KMS-11 (cell line): ENCODE results near the gene SLC17A2.

Source experiments
- H2AFZ ChIP-seq: fragments of 200-600 bp; sonication (generic); 2 replicates; pipeline ENCODE4 v1.6.1; 2016; ENCODE audit warnings: antibody characterized with exemption, mixed run types, low read depth
- H3K27ac ChIP-seq: fragments of 200-600 bp; sonication (generic); 2 replicates; pipeline ENCODE4 v1.6.1; 2016; ENCODE audit warnings: mild to moderate bottlenecking, mixed run types
- H3K27me3 ChIP-seq: fragments of 200-600 bp; sonication (generic); 2 replicates; pipeline ENCODE4 v1.6.1; 2017; ENCODE audit warnings: mild to moderate bottlenecking, low read depth, mixed run types, moderate library complexity; ENCODE audit not compliant: insufficient read depth
- H3K36me3 ChIP-seq: fragments of 200-600 bp; sonication (generic); 2 replicates; pipeline ENCODE4 v1.6.1; 2017; ENCODE audit warnings: mild to moderate bottlenecking, mixed run types; ENCODE audit not compliant: insufficient read depth
- H3K4me1 ChIP-seq: fragments of 200-600 bp; sonication (generic); 2 replicates; pipeline ENCODE4 v1.6.1; 2016; ENCODE audit warnings: mild to moderate bottlenecking, low read depth, mixed run types; ENCODE audit not compliant: poor library complexity, severe bottlenecking
- H3K4me2 ChIP-seq: fragments of 200-600 bp; sonication (generic); 2 replicates; pipeline ENCODE4 v1.7.0; 2016; ENCODE audit warnings: mild to moderate bottlenecking, mixed run types
- H3K4me3 ChIP-seq: fragments of 200-600 bp; sonication (generic); IDR thresholded peaks from 2 replicates; pipeline ENCODE4 v1.6.1; 2017; ENCODE audit warnings: low read depth, low read length, mixed read lengths; ENCODE audit not compliant: insufficient read depth
- H3K79me2 ChIP-seq: fragments of 200-600 bp; sonication (generic); 2 replicates; pipeline ENCODE4 v1.6.1; 2016; ENCODE audit warnings: low read depth, mixed run types; ENCODE audit not compliant: insufficient read depth
- H3K9ac ChIP-seq: fragments of 200-600 bp; sonication (generic); 2 replicates; pipeline ENCODE4 v1.6.1; 2016; ENCODE audit warnings: mild to moderate bottlenecking, mixed run types
- H4K20me1 ChIP-seq: fragments of 200-600 bp; sonication (generic); 2 replicates; pipeline ENCODE4 v1.6.1; 2016; ENCODE audit warnings: mild to moderate bottlenecking, mixed run types; ENCODE audit not compliant: insufficient read depth
- CTCF ChIP-seq: fragments of 200-600 bp; sonication (generic); conservative IDR thresholded peaks from 2 replicates; pipeline ENCODE4 v1.6.1; 2017; ENCODE audit warnings: low read depth, mild to moderate bottlenecking, antibody characterized with exemption, low read length, moderate library complexity, mixed read lengths

The SLC17A2 gene

GRCh38 chr6:25928562-25929324 is 1.7 kb downstream of the SLC17A2 start:
- H3K4me3 ChIP-seq: no peak overlapping the region

GRCh38 chr6:25927756-25928216 is 2.7 kb downstream of the SLC17A2 start:
- Histone ChIP-seq H3K4me2 (no peak overlapping the region), H3K79me2 (no peaks in the 10 kb centered on the region), H3K9ac (no peak overlapping the region), H2AFZ (no peak overlapping the region), H3K27ac (no peak overlapping the region), H4K20me1 (no peaks in the 10 kb centered on the region), H3K27me3 (no peaks in the 10 kb centered on the region), H3K4me3 (no peak overlapping the region), H3K36me3 (no peaks in the 10 kb centered on the region), H3K4me1 (no peaks in the 10 kb centered on the region)
- no peak for TF ChIP-seq CTCF

More at GRCh38 chr6:25928562-25929324, 1.7 kb downstream of the SLC17A2 start:
- no peaks in the 10 kb centered on the region for H3K27me3 ChIP-seq
- no peaks in the 10 kb centered on the region for H3K4me1 ChIP-seq
- H3K4me2 ChIP-seq: no peak overlapping the region
- no peaks in the 10 kb centered on the region for H3K79me2 ChIP-seq
- no peak overlapping the region for H3K27ac ChIP-seq
- H4K20me1 ChIP-seq: no peaks in the 10 kb centered on the region
- H3K9ac ChIP-seq: no peak overlapping the region
- no peak for TF ChIP-seq CTCF
- no peak overlapping the region for H2AFZ ChIP-seq
- H3K36me3 ChIP-seq: no peaks in the 10 kb centered on the region

GRCh38 chr6:25927178-25927577 is 3.3 kb downstream of the SLC17A2 start:
- H3K4me3 ChIP-seq: no peak overlapping the region
- no peak overlapping the region for H3K9ac ChIP-seq
- no peak overlapping the region for H2AFZ ChIP-seq
- no peaks in the 10 kb centered on the region for H3K79me2 ChIP-seq
- TF ChIP-seq CTCF: no peak
- H4K20me1 ChIP-seq: no peaks in the 10 kb centered on the region
- no peaks in the 10 kb centered on the region for H3K4me1 ChIP-seq
- H3K4me2 ChIP-seq: no peak overlapping the region
- no peak overlapping the region for H3K27ac ChIP-seq
- H3K36me3 ChIP-seq: no peaks in the 10 kb centered on the region
- H3K27me3 ChIP-seq: no peaks in the 10 kb centered on the region

- no peak overlapping the region for H3K4me2 ChIP-seq
- TF ChIP-seq CTCF: no peak
- H3K4me3 ChIP-seq: no peak overlapping the region
- no peaks in the 10 kb centered on the region for H3K4me1 ChIP-seq
- no peak overlapping the region for H2AFZ ChIP-seq
- H3K36me3 ChIP-seq: no peaks in the 10 kb centered on the region
- H3K27me3 ChIP-seq: no peaks in the 10 kb centered on the region
- no peaks in the 10 kb centered on the region for H4K20me1 ChIP-seq
- no peaks in the 10 kb centered on the region for H3K79me2 ChIP-seq
- no peak overlapping the region for H3K27ac ChIP-seq
- no peak overlapping the region for H3K9ac ChIP-seq
Observed at GRCh38 chr6:25925876-25926275, 4.6 kb downstream of the SLC17A2 start.
